RWPE2 (cell line): ENCODE measurements around the gene PSMD1.
"Not testable (repeated sequence)": the region's sequence is repeated elsewhere in the genome, so short reads cannot be mapped to it uniquely, and the experiment has no call there.

ENCODE experiments used
- ATAC-seq: fragments of 200-7000 bp; cut with Tn5 transposase; 3 replicates; pipeline ENCODE4 v1.9.1; 2021; ENCODE audit warnings: low read depth
- DNase-seq: peaks from one replicate; pipeline ENCODE4 v3.0.0-alpha.2; 2020; ENCODE audit warnings: low spot score
- H3K27ac ChIP-seq: fragments of 450-650 bp; 2 replicates; pipeline ENCODE4 v1.5.1; 2017; ENCODE audit warnings: mild to moderate bottlenecking; ENCODE audit not compliant: poor library complexity, severe bottlenecking
- H3K27me3 ChIP-seq: fragments of 250-450 bp; sonication (Bioruptor Pico); 2 replicates; pipeline ENCODE4 v1.5.1; 2021; ENCODE audit warnings: mild to moderate bottlenecking, moderate library complexity; ENCODE audit not compliant: insufficient read depth, poor library complexity, severe bottlenecking
- H3K36me3 ChIP-seq: fragments of 250-450 bp; sonication (Bioruptor Pico); 2 replicates; pipeline ENCODE4 v1.5.1; 2020; ENCODE audit warnings: low read depth, mild to moderate bottlenecking, moderate library complexity
- H3K4me1 ChIP-seq: fragments of 250-450 bp; sonication (Bioruptor Pico); 2 replicates; pipeline ENCODE4 v1.5.1; 2021; ENCODE audit warnings: mild to moderate bottlenecking, moderate library complexity; ENCODE audit not compliant: insufficient read depth, poor library complexity, severe bottlenecking
- H3K4me3 ChIP-seq: fragments of 250-450 bp; sonication (Bioruptor Pico); 2 replicates; pipeline ENCODE4 v1.5.1; 2021; ENCODE audit warnings: mild to moderate bottlenecking, moderate library complexity; ENCODE audit not compliant: severe bottlenecking
- H3K9me3 ChIP-seq: fragments of 250-450 bp; sonication (Bioruptor Pico); 2 replicates; pipeline ENCODE4 v1.5.1; 2021; ENCODE audit warnings: mild to moderate bottlenecking, moderate library complexity; ENCODE audit not compliant: severe bottlenecking
- TF ChIP-seq, protein P1 (sequence below): fragments of 450-650 bp; IDR thresholded peaks from one replicate; pipeline ENCODE4 v1.5.1; 2017; ENCODE audit warnings: mild to moderate bottlenecking, moderate library complexity; ENCODE audit not compliant: poor library complexity, severe bottlenecking

Gene PSMD1

GRCh38 chr2:231059756-231060155, 3.1 kb downstream of the PSMD1 start:
- Histone ChIP-seq H3K4me1 (peaks cover 15% of the 10 kb centered on the region), H3K4me3 (no peak overlapping the region), H3K27me3 (no peaks in the 10 kb centered on the region), H3K36me3 (peaks cover 58% of the 10 kb centered on the region), H3K9me3 (no peaks in the 10 kb centered on the region), H3K27ac (no peak overlapping the region)
- ATAC-seq (no peak), DNase-seq (no peak)
- TF ChIP-seq, protein P1, sequence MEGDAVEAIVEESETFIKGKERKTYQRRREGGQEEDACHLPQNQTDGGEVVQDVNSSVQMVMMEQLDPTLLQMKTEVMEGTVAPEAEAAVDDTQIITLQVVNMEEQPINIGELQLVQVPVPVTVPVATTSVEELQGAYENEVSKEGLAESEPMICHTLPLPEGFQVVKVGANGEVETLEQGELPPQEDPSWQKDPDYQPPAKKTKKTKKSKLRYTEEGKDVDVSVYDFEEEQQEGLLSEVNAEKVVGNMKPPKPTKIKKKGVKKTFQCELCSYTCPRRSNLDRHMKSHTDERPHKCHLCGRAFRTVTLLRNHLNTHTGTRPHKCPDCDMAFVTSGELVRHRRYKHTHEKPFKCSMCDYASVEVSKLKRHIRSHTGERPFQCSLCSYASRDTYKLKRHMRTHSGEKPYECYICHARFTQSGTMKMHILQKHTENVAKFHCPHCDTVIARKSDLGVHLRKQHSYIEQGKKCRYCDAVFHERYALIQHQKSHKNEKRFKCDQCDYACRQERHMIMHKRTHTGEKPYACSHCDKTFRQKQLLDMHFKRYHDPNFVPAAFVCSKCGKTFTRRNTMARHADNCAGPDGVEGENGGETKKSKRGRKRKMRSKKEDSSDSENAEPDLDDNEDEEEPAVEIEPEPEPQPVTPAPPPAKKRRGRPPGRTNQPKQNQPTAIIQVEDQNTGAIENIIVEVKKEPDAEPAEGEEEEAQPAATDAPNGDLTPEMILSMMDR, result no peak

DNA sequence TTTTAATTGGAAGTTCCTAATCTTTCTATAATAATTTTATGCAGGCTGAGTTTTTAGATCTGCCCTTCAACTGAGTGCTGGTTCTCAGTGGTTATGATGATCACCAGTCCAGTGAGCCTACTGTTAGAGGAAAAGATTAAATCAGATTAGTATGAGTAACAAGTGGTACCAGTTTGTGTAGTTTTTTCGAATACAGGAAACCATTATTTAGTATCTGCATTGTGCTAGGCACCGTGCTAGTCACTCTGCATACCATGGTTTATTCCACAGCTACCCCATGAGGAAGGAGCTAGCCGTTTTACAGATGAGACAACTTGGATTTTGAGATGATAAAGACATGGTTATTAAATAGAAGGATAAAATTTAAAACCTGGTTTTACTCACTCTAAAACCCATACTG, 6.1 kb downstream of the PSMD1 start:
- no peak overlapping the region for H3K4me3 ChIP-seq
- H3K9me3 ChIP-seq, result no peaks in the 10 kb centered on the region
- no peak overlapping the region for H3K27ac ChIP-seq
- H3K4me1 ChIP-seq, result peaks cover 15% of the 10 kb centered on the region
- no peaks in the 10 kb centered on the region for H3K27me3 ChIP-seq
- peaks cover 89% of the 10 kb centered on the region for H3K36me3 ChIP-seq
- ATAC-seq (no peak), DNase-seq (no peak)
- TF ChIP-seq, protein P1, result no peak

DNA sequence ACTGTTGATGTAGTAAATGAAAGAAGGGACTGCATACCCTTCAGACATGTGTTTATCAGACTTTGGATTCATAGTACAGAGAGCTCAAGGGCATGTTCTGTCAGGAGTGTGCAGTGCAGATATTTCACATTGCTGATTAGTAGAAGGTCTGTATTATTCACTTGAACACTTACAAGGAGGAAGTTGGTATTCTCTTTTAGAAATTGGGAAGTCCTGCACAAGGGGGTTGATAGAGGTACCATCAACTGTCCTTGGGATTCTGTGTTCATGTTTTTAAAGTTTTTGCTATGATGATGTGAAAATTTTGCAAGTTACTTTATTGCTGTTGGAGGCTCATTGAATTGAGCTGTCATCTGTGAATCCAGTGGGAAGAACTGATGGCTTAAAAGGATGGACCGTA, 6.7 kb downstream of the PSMD1 start:
- Histone ChIP-seq H3K4me1 (peaks cover 13% of the 10 kb centered on the region), H3K36me3 (peaks cover 94% of the 10 kb centered on the region)
- TF ChIP-seq, protein P1, result no peak

DNA sequence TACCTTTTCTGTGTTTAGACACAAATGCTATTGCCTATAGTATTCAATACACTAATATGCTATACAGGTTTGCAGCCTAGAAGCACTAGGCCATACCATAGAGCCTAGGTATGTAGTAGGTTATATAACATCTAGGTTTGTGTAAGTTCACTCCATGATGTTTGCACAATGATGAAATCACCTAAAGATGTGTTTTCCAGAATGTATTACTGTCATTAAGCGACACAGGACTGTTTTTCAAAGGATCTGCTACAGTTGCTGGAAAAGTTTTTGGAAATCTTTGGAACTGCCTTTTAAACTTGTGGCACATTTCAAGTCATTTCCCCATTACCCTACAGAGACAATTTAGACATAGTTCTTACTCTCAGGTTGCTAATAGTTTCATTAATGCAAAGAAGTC, 9.3 kb downstream of the PSMD1 start:
- no peak for DNase-seq

More for the DNA sequence above, 6.7 kb downstream of the PSMD1 start:
- DNase-seq (no peak), ATAC-seq (no peak)
- Histone ChIP-seq H3K9me3 (no peaks in the 10 kb centered on the region), H3K27ac (no peak overlapping the region), H3K4me3 (no peak overlapping the region), H3K27me3 (no peaks in the 10 kb centered on the region)

GRCh38 chr2:231067531-231067930, 10.9 kb downstream of the PSMD1 start:
- not testable (repeated sequence) for ATAC-seq, H3K27ac ChIP-seq, DNase-seq, H3K9me3 ChIP-seq, H3K4me3 ChIP-seq, H3K27me3 ChIP-seq, H3K4me1 ChIP-seq
- H3K36me3 ChIP-seq, result peaks cover 100% of the 10 kb centered on the region

More for the DNA sequence above, 9.3 kb downstream of the PSMD1 start:
- no peak overlapping the region for H3K4me3 ChIP-seq
- TF ChIP-seq, protein P1, result no peak
- no peaks in the 10 kb centered on the region for H3K9me3 ChIP-seq
- no peaks in the 10 kb centered on the region for H3K27me3 ChIP-seq
- ATAC-seq, result no peak
- H3K36me3 ChIP-seq, result peaks cover 100% of the 10 kb centered on the region
- no peak overlapping the region for H3K27ac ChIP-seq
- H3K4me1 ChIP-seq, result peaks cover 4% of the 10 kb centered on the region
